Neuron (in vitro differentiated cells): ENCODE data around the gene KIR2DL1.
"Not testable (repeated sequence)": the region's sequence is repeated elsewhere in the genome, so short reads cannot be mapped to it uniquely, and the experiment has no call there.

Experiments used
- H2AFZ ChIP-seq: one replicate; pipeline ENCODE4 v1.6.1; 2013; ENCODE audit warnings: low read depth, mild to moderate bottlenecking, inconsistent platforms, low read length, moderate library complexity
- H3K27me3 ChIP-seq: one replicate; pipeline ENCODE4 v1.6.1; 2013; ENCODE audit warnings: low read length; ENCODE audit not compliant: insufficient read depth
- H3K36me3 ChIP-seq: one replicate; pipeline ENCODE4 v1.6.1; 2013; ENCODE audit warnings: low read length; ENCODE audit not compliant: insufficient read depth
- H3K4me1 ChIP-seq: one replicate; pipeline ENCODE4 v1.6.1; 2013; ENCODE audit warnings: low read length; ENCODE audit not compliant: insufficient read depth
- H3K4me3 ChIP-seq: 2 replicates; pipeline ENCODE4 v1.5.1; 2013; ENCODE audit warnings: mild to moderate bottlenecking, low read length, moderate library complexity
- H3K9me3 ChIP-seq: one replicate; pipeline ENCODE4 v1.6.1; 2013; ENCODE audit warnings: low read length

Gene KIR2DL1

GRCh38 chr19:54816251-54816650 is 46.7 kb downstream of the KIR2DL1 start, which contains the start of gene KIR3DL1:
KIR3DL1 (plus strand) TSS chr19:54816468.
- H3K4me1 ChIP-seq, H3K9me3 ChIP-seq, H3K4me3 ChIP-seq, H3K27me3 ChIP-seq, H3K36me3 ChIP-seq, H2AFZ ChIP-seq: not testable (repeated sequence)

- Histone ChIP-seq H3K4me3 (no peak overlapping the region), H2AFZ (no peak overlapping the region), H3K36me3 (no peaks in the 10 kb centered on the region), H3K4me1 (no peaks in the 10 kb centered on the region), H3K9me3 (no peaks in the 10 kb centered on the region), H3K27me3 (no peaks in the 10 kb centered on the region)
Measured at GRCh38 chr19:54817670-54818536, 48.3 kb downstream of the KIR2DL1 start.

- H3K9me3 ChIP-seq, H3K27me3 ChIP-seq, H3K4me1 ChIP-seq, H3K36me3 ChIP-seq, H2AFZ ChIP-seq, H3K4me3 ChIP-seq: not testable (repeated sequence)
Measured at GRCh38 chr19:54824416-54824815, 54.8 kb downstream of the KIR2DL1 start.

- not testable (repeated sequence) for H3K9me3 ChIP-seq, H3K4me3 ChIP-seq, H3K4me1 ChIP-seq, H3K27me3 ChIP-seq, H3K36me3 ChIP-seq, H2AFZ ChIP-seq
Measured at GRCh38 chr19:54825326-54825725, 55.7 kb downstream of the KIR2DL1 start.

- H3K36me3 ChIP-seq, H3K4me1 ChIP-seq, H3K4me3 ChIP-seq, H3K27me3 ChIP-seq, H3K9me3 ChIP-seq, H2AFZ ChIP-seq: not testable (repeated sequence)
Measured at GRCh38 chr19:54828064-54828463, 58.5 kb downstream of the KIR2DL1 start.

GRCh38 chr19:54832496-54832895 is 62.9 kb downstream of the KIR2DL1 start, which contains the start of gene KIR2DS4:
KIR2DS4 (plus strand) TSS chr19:54832676.
- H3K27me3 ChIP-seq, H3K4me1 ChIP-seq, H2AFZ ChIP-seq, H3K36me3 ChIP-seq, H3K9me3 ChIP-seq, H3K4me3 ChIP-seq: not testable (repeated sequence)
